HEK293T (cell line): ENCODE data around the gene ABLIM2.

Experiments
- CTCF ChIA-PET: fragments of 350-600 bp; formaldehyde crosslinking; extraction: SDS; loops from one replicate; lab custom pipeline; 2021; ENCODE audit warnings: antibody characterized with exemption, inconsistent platforms; lab: Yijun Ruan, JAX
- POLR2A ChIA-PET: fragments of 350-600 bp; formaldehyde crosslinking; extraction: SDS; loops from one replicate; lab custom pipeline; 2020; ENCODE audit warnings: antibody characterized with exemption, inconsistent platforms; lab: Yijun Ruan, JAX
- DNase-seq: peaks from one replicate; pipeline ENCODE4 v3.0.0; 2012; ENCODE audit warnings: mixed read lengths; ENCODE audit errors: extremely low spot score
- ARNT ChIP-seq: fragments of 450-650 bp; IDR thresholded peaks from 2 replicates; pipeline ENCODE4 v1.6.1; 2017; ENCODE audit warnings: mild to moderate bottlenecking
- BHLHE40 ChIP-seq: fragments of 450-650 bp; IDR thresholded peaks from 2 replicates; pipeline ENCODE4 v1.6.1; 2016; ENCODE audit warnings: mild to moderate bottlenecking, moderate library complexity, borderline replicate concordance
- CTBP1 ChIP-seq: fragments of 450-650 bp; IDR thresholded peaks from 2 replicates; pipeline ENCODE4 v1.6.1; 2016; ENCODE audit warnings: borderline replicate concordance
- ELF4 ChIP-seq: fragments of 450-650 bp; IDR thresholded peaks from 2 replicates; pipeline ENCODE4 v1.6.1; 2017; ENCODE audit warnings: antibody characterized with exemption
- FOXA1 ChIP-seq: fragments of 450-650 bp; IDR thresholded peaks from 2 replicates; pipeline ENCODE4 v1.6.1; 2016; ENCODE audit warnings: mild to moderate bottlenecking
- FOXK2 ChIP-seq: fragments of 450-650 bp; IDR thresholded peaks from 2 replicates; pipeline ENCODE4 v1.6.1; 2016; ENCODE audit warnings: mild to moderate bottlenecking
- FOXM1 ChIP-seq: fragments of 450-650 bp; IDR thresholded peaks from 2 replicates; pipeline ENCODE4 v1.6.1; 2017; ENCODE audit warnings: mild to moderate bottlenecking, borderline replicate concordance
- HDGF ChIP-seq: fragments of 450-650 bp; IDR thresholded peaks from 2 replicates; pipeline ENCODE4 v1.6.1; 2017; ENCODE audit warnings: antibody characterized with exemption, borderline replicate concordance
- L3MBTL2 ChIP-seq: fragments of 450-650 bp; conservative IDR thresholded peaks from 2 replicates; pipeline ENCODE4 v1.6.1; 2016; ENCODE audit warnings: mild to moderate bottlenecking
- LEF1 ChIP-seq: fragments of 450-650 bp; IDR thresholded peaks from 2 replicates; pipeline ENCODE4 v1.6.1; 2017; ENCODE audit warnings: mild to moderate bottlenecking, borderline replicate concordance
- NFRKB ChIP-seq: fragments of 450-650 bp; IDR thresholded peaks from 2 replicates; pipeline ENCODE4 v1.6.1; 2016; ENCODE audit warnings: mild to moderate bottlenecking, moderate library complexity
- PKNOX1 ChIP-seq: fragments of 450-650 bp; IDR thresholded peaks from 2 replicates; pipeline ENCODE4 v1.6.1; 2016
- SP1 ChIP-seq: fragments of 450-650 bp; IDR thresholded peaks from 2 replicates; pipeline ENCODE4 v1.6.1; 2017
- SUZ12 ChIP-seq: fragments of 450-650 bp; IDR thresholded peaks from 2 replicates; pipeline ENCODE4 v1.6.1; 2016; ENCODE audit warnings: mild to moderate bottlenecking
- TARDBP ChIP-seq: fragments of 450-650 bp; IDR thresholded peaks from 2 replicates; pipeline ENCODE4 v1.6.1; 2016
- ZNF384 ChIP-seq: fragments of 450-650 bp; IDR thresholded peaks from 2 replicates; pipeline ENCODE4 v1.6.1; 2016

Gene ABLIM2

GRCh38 chr4:8175686-8176085 is 17.1 kb upstream of the ABLIM2 start:
- TF ChIP-seq LEF1 (no peak), CTBP1 (no peak), ELF4 (no peak), TARDBP (no peak), BHLHE40 (no peak), NFRKB (no peak), SP1 (no peak), L3MBTL2 (no peak), FOXM1 (no peak), HDGF (no peak), FOXA1 (no peak), ZNF384 (no peak), PKNOX1 (no peak), ARNT (no peak), FOXK2 (no peak)
- no peak for DNase-seq
- ChIA-PET CTCF (interaction anchor here (1.0 to 2.1 kb wide), 8 partner anchors 8 to 230 kb away, joined by 3 to 10 read pairs (median 10); no protein-coding TSS in a partner anchor), POLR2A (no interaction called here)

- DNase-seq, result no peak
- ChIA-PET CTCF (no interaction called here), POLR2A (no interaction called here)
- TF ChIP-seq TARDBP (no peak), SUZ12 (no peak), ZNF384 (no peak), L3MBTL2 (no peak), NFRKB (no peak), CTBP1 (no peak), BHLHE40 (no peak), FOXK2 (no peak), HDGF (no peak), FOXA1 (no peak), SP1 (no peak), PKNOX1 (no peak), LEF1 (no peak), ELF4 (no peak), FOXM1 (no peak), ARNT (no peak)
Measured at GRCh38 chr4:8174970-8175369, 16.4 kb upstream of the ABLIM2 start.

- POLR2A ChIA-PET, result no interaction called here
- no peak for TF ChIP-seq ZNF384
- TF ChIP-seq LEF1, result no peak
- TF ChIP-seq SUZ12, result no peak
- TF ChIP-seq FOXM1, result no peak
- DNase-seq, result no peak
- CTCF ChIA-PET, result no interaction called here
Measured at GRCh38 chr4:8173492-8174242, 15.1 kb upstream of the ABLIM2 start.

- POLR2A ChIA-PET, result no interaction called here
- no peak for TF ChIP-seq L3MBTL2
- TF ChIP-seq NFRKB, result no peak
- TF ChIP-seq HDGF, result no peak
- TF ChIP-seq SP1, result no peak
- no peak for TF ChIP-seq FOXA1
- TF ChIP-seq TARDBP, result no peak
- TF ChIP-seq FOXM1, result no peak
- TF ChIP-seq ZNF384, result no peak
- no peak for TF ChIP-seq CTBP1
- no peak for TF ChIP-seq ARNT
- no peak for TF ChIP-seq FOXK2
- TF ChIP-seq PKNOX1, result no peak
- no peak for TF ChIP-seq SUZ12
- no peak for TF ChIP-seq ELF4
- no peak for TF ChIP-seq LEF1
- CTCF ChIA-PET, result interaction anchor here (0.7 kb wide), 1 partner anchor 148 kb away, joined by 7 read pairs; no protein-coding TSS in a partner anchor
- no peak for DNase-seq
Measured at GRCh38 chr4:8171984-8172924, 13.6 kb upstream of the ABLIM2 start.

GRCh38 chr4:8171266-8171665 is 12.7 kb upstream of the ABLIM2 start:
- CTCF ChIA-PET, result no interaction called here
- TF ChIP-seq FOXK2 (no peak), FOXA1 (no peak), HDGF (no peak), ARNT (no peak), SP1 (no peak), BHLHE40 (no peak)
- POLR2A ChIA-PET, result no interaction called here
- no peak for DNase-seq

GRCh38 chr4:8170341-8170740 is 11.7 kb upstream of the ABLIM2 start:
- ChIA-PET POLR2A (no interaction called here), CTCF (no interaction called here)
- no peak for DNase-seq
- TF ChIP-seq ELF4 (no peak), FOXK2 (no peak), FOXM1 (no peak), LEF1 (no peak), SP1 (no peak), CTBP1 (no peak), ARNT (no peak), ZNF384 (no peak), L3MBTL2 (no peak), NFRKB (no peak), BHLHE40 (no peak), FOXA1 (no peak)
